HCT116 (cell line): ENCODE data around the gene ZNRF3. TPM values are rescaled to one million over a fixed set of nuclear protein-coding genes. Genes with fewer than 3 reads are reported as not detected.

Source experiments
- ATAC-seq: fragments of 200-7000 bp; cut with Tn5 transposase; 2 replicates; pipeline ENCODE4 v1.9.1; 2020; ENCODE audit warnings: mild to moderate bottlenecking, moderate library complexity
- BruUV-seq: library from RNA; stranded (reverse); fragments of 400-500 nt; replicated peaks from 2 replicates; lab custom pipeline; 2021; lab: Mats Ljungman, UMichigan
- CTCF ChIA-PET: fragments of 300-600 bp; sonication (Branson Sonifier 250); formaldehyde crosslinking; loops from one replicate; lab custom pipeline; 2021; ENCODE audit warnings: antibody characterized with exemption; lab: Charles Lee
- POLR2A ChIA-PET: fragments of 300-600, 350-600 bp; sonication (Branson Sonifier 250); formaldehyde crosslinking; loops from one replicate; lab custom pipeline; 2021; ENCODE audit warnings: antibody characterized with exemption; lab: Charles Lee
- RAD21 ChIA-PET, 2 experiments: fragments of 300-600 bp; sonication (Branson Sonifier 250); formaldehyde crosslinking; loops; one replicate each; lab custom pipeline; 2023; ENCODE audit warnings: low total read pairs in 2 of 2; ENCODE audit not compliant: uncharacterized antibody in 2 of 2, unreplicated experiment in 2 of 2, low non-redundant PET in 1 of 2; lab: Charles Lee
- DNase-seq: peaks from one replicate; pipeline ENCODE4 v3.0.0-alpha.2; 2010; ENCODE audit warnings: low read depth, low spot score
- H2AFZ ChIP-seq: fragments of 200-600 bp; shearing (Covaris generic), sonication (generic); 2 replicates; pipeline ENCODE4 v1.6.1; 2017; ENCODE audit warnings: low read depth, mixed run types, mixed read lengths, antibody characterized with exemption, low read length; ENCODE audit not compliant: poor library complexity, severe bottlenecking
- H3K27ac ChIP-seq: 2 replicates; pipeline ENCODE4 v1.5.1; 2012; ENCODE audit warnings: low read depth, low read length
- H3K27me3 ChIP-seq: fragments of 200-600 bp; sonication (generic); 2 replicates; pipeline ENCODE4 v1.6.1; 2016; ENCODE audit warnings: mixed run types, low read length, mixed read lengths; ENCODE audit not compliant: insufficient read depth
- H3K36me3 ChIP-seq, 2 experiments: fragments of 200-500 bp in 1 of 2; fragments of 200-600 bp in 1 of 2; sonication (Bioruptor generic) in 1 of 2; sonication (generic) in 1 of 2; 2 replicates each; pipeline versions ENCODE4 v1.5.1 to v1.6.1; 2014 to 2016; ENCODE audit warnings: low read length in 2 of 2, inconsistent platforms in 1 of 2, mixed read lengths in 1 of 2, mixed run types in 1 of 2; ENCODE audit not compliant: insufficient read depth in 2 of 2, control insufficient read depth in 1 of 2
- H3K4me1 ChIP-seq, 2 experiments: fragments of 200-600 bp in 1 of 2; sonication (generic) in 1 of 2; 2 replicates each; pipeline versions ENCODE4 v1.5.1 to v1.6.1; 2012 to 2017; ENCODE audit warnings: low read length in 2 of 2, inconsistent platforms in 1 of 2, mild to moderate bottlenecking in 1 of 2, mixed read lengths in 1 of 2, mixed run types in 1 of 2, moderate library complexity in 1 of 2; ENCODE audit not compliant: insufficient read depth in 2 of 2, control insufficient read depth in 1 of 2
- H3K4me2 ChIP-seq: fragments of 200-600 bp; sonication (generic); 2 replicates; pipeline ENCODE4 v1.6.1; 2017; ENCODE audit warnings: mixed run types, low read length, mixed read lengths
- H3K4me3 ChIP-seq, 2 experiments: fragments of 200-600 bp in 1 of 2; sonication (generic) in 1 of 2; replicated peaks in 1 of 2; 2 replicates each; pipeline ENCODE4 v1.5.1; 2011 to 2016; ENCODE audit warnings: low read length in 2 of 2, control low read depth in 1 of 2, low read depth in 1 of 2, mild to moderate bottlenecking in 1 of 2, mixed read lengths in 1 of 2, mixed run types in 1 of 2
- H3K79me2 ChIP-seq: fragments of 200-600 bp; sonication (generic); 2 replicates; pipeline ENCODE4 v1.6.1; 2017; ENCODE audit warnings: mild to moderate bottlenecking, mixed run types, low read length, moderate library complexity, mixed read lengths; ENCODE audit not compliant: insufficient read depth
- H3K9ac ChIP-seq: fragments of 200-600 bp; sonication (generic); 2 replicates; pipeline ENCODE4 v1.6.1; 2016; ENCODE audit warnings: low read length, mixed read lengths
- H3K9me2 ChIP-seq: fragments of 200-600 bp; sonication (generic), shearing (Covaris generic); 2 replicates; pipeline ENCODE4 v1.6.1; 2017; ENCODE audit warnings: mixed run types, mild to moderate bottlenecking, moderate library complexity; ENCODE audit not compliant: insufficient read depth
- H3K9me3 ChIP-seq, 2 experiments: fragments of 200-500 bp in 1 of 2; fragments of 200-600 bp in 1 of 2; sonication (Bioruptor generic) in 1 of 2; sonication (generic) in 1 of 2; 2 replicates each; pipeline ENCODE4 v1.6.1; 2014 to 2017; ENCODE audit warnings: low read length in 2 of 2, mixed read lengths in 2 of 2, inconsistent platforms in 1 of 2, low read depth in 1 of 2, mild to moderate bottlenecking in 1 of 2, mixed run types in 1 of 2, moderate library complexity in 1 of 2; ENCODE audit not compliant: control insufficient read depth in 1 of 2, insufficient read depth in 1 of 2
- H4K20me1 ChIP-seq: fragments of 200-600 bp; sonication (generic), shearing (Covaris generic); 2 replicates; pipeline ENCODE4 v1.6.1; 2017; ENCODE audit warnings: mixed run types, mild to moderate bottlenecking, moderate library complexity; ENCODE audit not compliant: insufficient read depth
- ATF3 ChIP-seq: IDR thresholded peaks from 2 replicates; pipeline ENCODE4 v1.6.1; 2012
- CBX3 ChIP-seq: IDR thresholded peaks from 2 replicates; pipeline ENCODE4 v1.6.1; 2012; ENCODE audit warnings: low read depth
- CEBPB ChIP-seq: IDR thresholded peaks from 2 replicates; pipeline ENCODE4 v1.6.1; 2012; ENCODE audit warnings: low read depth
- EGR1 ChIP-seq: IDR thresholded peaks from 2 replicates; pipeline ENCODE4 v1.6.1; 2012; ENCODE audit warnings: low read depth
- ELF1 ChIP-seq: IDR thresholded peaks from 2 replicates; pipeline ENCODE4 v1.6.1; 2012; ENCODE audit warnings: low read depth, borderline replicate concordance
- EZH2phosphoT487 ChIP-seq: fragments of 200-600 bp; IDR thresholded peaks from 2 replicates; pipeline ENCODE4 v1.6.1; 2018; ENCODE audit warnings: antibody characterized with exemption, borderline replicate concordance
- FOSL1 ChIP-seq: IDR thresholded peaks from 2 replicates; pipeline ENCODE4 v1.6.1; 2012; ENCODE audit warnings: low read depth
- MAX ChIP-seq: IDR thresholded peaks from 2 replicates; pipeline ENCODE4 v1.6.1; 2012
- POLR2A ChIP-seq: IDR thresholded peaks from 2 replicates; pipeline ENCODE4 v1.7.0; 2011; ENCODE audit warnings: borderline replicate concordance; ENCODE audit not compliant: insufficient read depth, insufficient read length; ENCODE audit errors: extremely low read depth
- POLR2AphosphoS5 ChIP-seq: IDR thresholded peaks from 2 replicates; pipeline ENCODE4 v1.6.1; 2011; ENCODE audit warnings: mild to moderate bottlenecking, low read depth, low read length, moderate library complexity
- SIN3A ChIP-seq: IDR thresholded peaks from 2 replicates; pipeline ENCODE4 v1.6.1; 2012; ENCODE audit warnings: low read depth
- YY1 ChIP-seq: IDR thresholded peaks from 2 replicates; pipeline ENCODE4 v1.6.1; 2011; ENCODE audit warnings: low read length, low read depth, moderate library complexity, mild to moderate bottlenecking; ENCODE audit not compliant: insufficient replicate concordance; ENCODE audit errors: extremely low read depth
- ZFX ChIP-seq: fragments of 450-650 bp; IDR thresholded peaks from 2 replicates; pipeline ENCODE4 v1.6.1; 2017
- ZNF274 ChIP-seq: fragments of 200-500 bp; sonication (Bioruptor generic); IDR thresholded peaks from 2 replicates; pipeline ENCODE4 v1.6.1; 2014; ENCODE audit warnings: mild to moderate bottlenecking, low read depth, low read length, inconsistent platforms
- intact Hi-C: fragments of 100-400 bp; cut with micrococcal nuclease; formaldehyde crosslinking; loops from 2 replicates; pipeline ENCODE4 v1.10.0; 2022
- total RNA-seq: library from RNA; stranded (reverse); gene quantifications from one replicate; pipeline ENCODE4 v1.2.1, GENCODE V29; 2021; ENCODE audit not compliant: unreplicated experiment
- TF ChIP-seq, protein P1 (sequence below), 3 experiments: fragments of 200-600 bp in 1 of 3; sonication (generic) in 1 of 3; IDR thresholded peaks in 2 of 3; conservative IDR thresholded peaks in 1 of 3; 2 replicates each; pipeline ENCODE4 v1.5.1; 2012 to 2017; ENCODE audit warnings: low read depth in 2 of 3, low read length in 2 of 3, antibody characterized with exemption in 1 of 3, borderline replicate concordance in 1 of 3, control low read depth in 1 of 3, mild to moderate bottlenecking in 1 of 3, mixed read lengths in 1 of 3, mixed run types in 1 of 3, moderate library complexity in 1 of 3; ENCODE audit not compliant: insufficient read depth in 1 of 3

The ZNRF3 gene
- total RNA-seq, 1 experiment from 2014 or later, result 12.2 TPM

DNA sequence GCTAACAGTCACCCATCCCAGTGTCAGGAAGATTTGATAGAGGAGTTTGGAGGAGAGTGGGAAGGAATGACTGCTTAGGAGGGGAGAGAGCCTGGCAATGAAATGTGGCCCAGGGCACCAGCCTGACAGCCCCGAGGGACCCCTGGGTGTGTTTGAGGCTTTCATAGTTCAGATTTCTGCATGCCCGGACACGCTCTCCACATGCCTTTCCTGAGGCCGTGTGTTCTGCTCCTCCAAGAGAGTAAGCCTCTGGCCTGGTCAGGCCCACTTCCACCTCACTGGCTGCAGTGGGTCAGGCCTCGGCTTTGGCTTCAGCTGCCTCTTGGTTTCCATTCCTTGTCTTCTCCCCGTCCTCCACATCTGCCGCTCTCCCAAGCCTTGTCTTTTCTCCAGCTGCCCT is 99.8 kb downstream of the ZNRF3 start:
- no peak overlapping the region for H3K4me2 ChIP-seq
- peaks cover 7 to 8% of the 10 kb centered on the region in 2 experiments; a peak in 2 of 4 replicates for H3K36me3 ChIP-seq
- H2AFZ ChIP-seq, result no peak overlapping the region
- H3K4me3 ChIP-seq, result no peak overlapping the region
- H3K4me1 ChIP-seq, result peaks cover 48 to 52% of the 10 kb centered on the region in 2 experiments
- ChIA-PET POLR2A (no interaction called here), RAD21 (interaction anchor here in 1 of 2 experiments (0.5 kb wide), 1 partner anchor 98 kb away, joined by 3 read pairs; no protein-coding TSS in a partner anchor), CTCF (no interaction called here)
- TF ChIP-seq ZFX (no peak), FOSL1 (no peak), MAX (no peak), ATF3 (no peak), CEBPB (no peak), ZNF274 (no peak), YY1 (no peak), CBX3 (no peak), SIN3A (no peak), ELF1 (no peak), EGR1 (no peak), POLR2AphosphoS5 (no peak), POLR2A (no peak), EZH2phosphoT487 (no peak)
- TF ChIP-seq, protein P1, sequence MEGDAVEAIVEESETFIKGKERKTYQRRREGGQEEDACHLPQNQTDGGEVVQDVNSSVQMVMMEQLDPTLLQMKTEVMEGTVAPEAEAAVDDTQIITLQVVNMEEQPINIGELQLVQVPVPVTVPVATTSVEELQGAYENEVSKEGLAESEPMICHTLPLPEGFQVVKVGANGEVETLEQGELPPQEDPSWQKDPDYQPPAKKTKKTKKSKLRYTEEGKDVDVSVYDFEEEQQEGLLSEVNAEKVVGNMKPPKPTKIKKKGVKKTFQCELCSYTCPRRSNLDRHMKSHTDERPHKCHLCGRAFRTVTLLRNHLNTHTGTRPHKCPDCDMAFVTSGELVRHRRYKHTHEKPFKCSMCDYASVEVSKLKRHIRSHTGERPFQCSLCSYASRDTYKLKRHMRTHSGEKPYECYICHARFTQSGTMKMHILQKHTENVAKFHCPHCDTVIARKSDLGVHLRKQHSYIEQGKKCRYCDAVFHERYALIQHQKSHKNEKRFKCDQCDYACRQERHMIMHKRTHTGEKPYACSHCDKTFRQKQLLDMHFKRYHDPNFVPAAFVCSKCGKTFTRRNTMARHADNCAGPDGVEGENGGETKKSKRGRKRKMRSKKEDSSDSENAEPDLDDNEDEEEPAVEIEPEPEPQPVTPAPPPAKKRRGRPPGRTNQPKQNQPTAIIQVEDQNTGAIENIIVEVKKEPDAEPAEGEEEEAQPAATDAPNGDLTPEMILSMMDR (IDR thresholded peaks at IDR 0.05 in 2 of 3, conservative IDR thresholded peaks at IDR 0.05 in 1 of 3; ENCODE audit: borderline replicate concordance in 1 of 3, insufficient read depth in 1 of 3, low read depth in 2 of 3, low read length in 2 of 3), result no peak
- H3K9ac ChIP-seq, result no peak overlapping the region
- DNase-seq, result no peak
- H3K9me3 ChIP-seq, result peaks cover 0 to 8% of the 10 kb centered on the region in 2 experiments; a peak in 1 of 4 replicates
- no peak for ATAC-seq
- intact Hi-C loops, result no loop called here
- peaks cover 25% of the 10 kb centered on the region for H3K79me2 ChIP-seq
- H3K27me3 ChIP-seq, result no peaks in the 10 kb centered on the region
- no peak overlapping the region; the same call in 1 of the 2 replicates for H3K27ac ChIP-seq
- H3K9me2 ChIP-seq, result no peaks in the 10 kb centered on the region
- no TSS peak for BruUV-seq
- no peaks in the 10 kb centered on the region for H4K20me1 ChIP-seq
